NCI-H748 treated with DMSO at 0.1 percent for 48 hours (cell line): ENCODE data around the gene COA4.
"Not testable (repeated sequence)": the region's sequence is repeated elsewhere in the genome, so short reads cannot be mapped to it uniquely, and the experiment has no call there.

ENCODE experiments used
- DNase-seq: peaks from one replicate; lab custom pipeline; 2025; lab: John Stamatoyannopoulos, UW

Gene COA4

DNA sequence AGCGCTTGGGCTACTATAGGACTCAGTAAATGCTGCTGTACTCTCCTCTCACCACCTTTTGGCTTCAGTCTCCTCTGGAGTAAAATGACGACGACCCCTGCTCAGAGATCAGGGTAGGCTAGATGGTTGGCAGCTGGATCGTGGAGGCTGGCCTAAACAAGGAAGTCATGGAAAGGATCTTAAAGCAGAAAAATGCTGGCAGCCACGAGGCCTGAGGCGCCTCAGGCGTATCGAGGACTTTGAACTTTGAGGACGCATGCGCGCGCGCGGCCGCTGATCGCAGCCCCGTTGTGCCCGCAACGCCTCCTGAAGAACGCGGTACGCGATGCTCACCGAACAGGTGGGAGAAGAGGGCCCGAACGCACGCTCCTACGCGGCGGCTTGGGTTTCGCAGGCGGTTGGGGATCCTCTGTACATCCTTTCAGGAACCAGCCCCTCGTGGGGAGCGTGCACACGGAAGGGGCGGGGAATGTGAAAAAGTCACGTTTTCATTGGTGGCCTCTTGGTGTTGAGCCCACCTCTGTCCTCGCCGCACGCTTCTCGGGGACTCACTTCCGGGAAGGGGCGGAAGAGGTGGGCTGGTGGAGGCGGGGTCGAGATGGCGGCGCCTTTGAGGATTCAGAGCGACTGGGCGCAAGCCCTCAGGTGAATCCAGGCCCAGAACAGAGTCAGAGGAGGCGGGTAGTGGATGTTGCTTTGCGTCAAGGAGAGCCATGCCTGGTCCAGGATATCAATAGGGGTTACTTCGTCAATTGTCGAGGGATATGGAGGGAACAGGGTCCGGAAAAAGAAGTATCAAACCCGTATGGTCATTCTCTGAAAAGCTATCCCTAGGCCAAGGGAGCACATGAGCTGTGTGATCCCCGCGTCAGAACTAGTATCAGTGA, at the start of gene COA4, which contains the start of gene PAAF1:
COA4 (minus strand) TSS at position 423 of the 887 bp plus-strand sequence. CDS start 3,468 bp downstream, outside the sequence.
PAAF1 (plus strand) TSS at position 576 of the 887 bp plus-strand sequence; CDS start at position 599, 23 bp downstream.
- peak; percentile 96 for DNase-seq

- DNase-seq = no peak
These were observed 44.5 kb upstream of the COA4 start for GRCh38 chr11:73921180-73921579.

- no peak for DNase-seq
These were observed 39.8 kb upstream of the COA4 start for GRCh38 chr11:73916435-73916834.

DNA sequence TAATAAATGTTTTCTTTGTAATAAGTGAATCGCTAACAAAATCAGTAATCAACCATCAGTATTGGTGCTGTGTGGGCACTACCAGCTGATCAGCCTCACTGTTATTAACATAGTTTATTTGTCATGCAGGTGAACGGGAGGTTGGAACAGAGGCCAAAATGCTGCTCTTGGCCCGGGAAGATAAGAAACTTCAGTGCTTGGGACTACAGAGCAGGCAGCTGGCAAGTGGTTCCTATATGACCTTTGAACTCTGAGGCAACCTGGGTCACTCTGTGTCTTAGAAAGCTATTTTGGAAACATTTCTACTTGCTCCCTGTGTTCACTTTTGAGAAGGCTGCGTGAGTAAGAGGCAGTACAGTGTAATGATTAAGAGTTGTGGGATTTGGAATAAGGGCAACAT, 37.6 kb upstream of the COA4 start:
- DNase-seq = no peak

DNA sequence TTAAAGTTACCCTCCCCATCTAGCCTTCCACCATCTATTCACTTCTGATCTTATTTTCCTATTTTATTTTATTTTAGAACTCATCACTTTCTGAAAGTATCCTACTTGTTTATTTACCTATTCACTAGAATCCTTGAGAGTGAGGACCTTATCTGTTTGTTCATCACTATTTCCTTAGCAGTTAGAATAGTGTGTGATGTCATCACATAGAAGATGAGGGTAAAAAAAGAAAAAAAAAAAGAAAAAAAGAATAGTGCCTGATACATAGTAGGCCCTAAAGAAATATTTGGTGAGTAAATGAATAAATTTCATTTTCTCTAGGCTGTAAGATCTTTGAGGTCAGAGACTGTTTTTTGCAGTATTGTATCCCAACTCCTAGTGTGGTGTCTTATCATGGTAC, 36.8 kb upstream of the COA4 start:
- no peak for DNase-seq

GRCh38 chr11:73912026-73912425, 35.4 kb upstream of the COA4 start:
- no peak for DNase-seq

DNA sequence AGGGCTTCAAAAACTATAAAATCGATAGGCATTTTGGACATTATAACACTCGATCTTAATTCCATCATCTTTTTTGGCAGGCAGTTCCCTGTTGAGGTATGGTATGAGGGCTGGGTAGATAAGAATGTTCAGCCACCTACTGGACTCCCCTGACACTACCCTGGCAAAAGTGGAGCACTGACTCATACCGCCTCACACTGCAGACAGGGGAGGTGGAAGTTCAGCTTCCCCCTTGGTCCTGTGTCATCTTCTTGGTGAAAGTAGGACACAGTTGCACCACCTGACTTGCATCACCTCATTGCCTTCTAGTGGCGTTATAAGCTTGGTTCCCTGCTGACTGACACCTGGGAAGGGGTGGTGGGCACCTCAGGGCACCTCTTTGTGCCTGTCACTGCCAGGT, 30.5 kb upstream of the COA4 start:
- DNase-seq = no peak

- DNase-seq = no peak
These were observed 25.7 kb upstream of the COA4 start for GRCh38 chr11:73902303-73902702.

- no peak for DNase-seq
These were observed 18.2 kb upstream of the COA4 start for GRCh38 chr11:73894725-73895335.

DNA sequence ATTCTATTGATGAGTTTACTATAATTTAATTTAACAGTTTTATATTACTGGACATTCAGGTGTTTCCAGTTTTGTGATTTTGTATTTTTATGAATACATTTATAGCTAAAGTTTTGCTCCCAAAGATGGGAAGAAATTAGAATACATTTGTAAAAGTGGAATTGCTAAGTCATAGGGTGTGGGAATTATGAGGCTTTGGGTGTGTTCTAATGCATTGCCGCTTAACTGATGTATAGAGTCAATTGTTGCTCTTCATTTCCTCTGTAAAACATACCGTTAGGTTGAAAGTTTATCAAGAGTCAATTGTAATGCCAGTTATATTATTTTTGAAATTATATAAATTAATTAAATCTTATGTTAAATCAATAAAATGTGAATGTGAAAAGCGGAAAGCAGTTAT, 16.4 kb upstream of the COA4 start:
- DNase-seq = no peak

GRCh38 chr11:73889536-73889935, 12.9 kb upstream of the COA4 start:
- no peak for DNase-seq

DNA sequence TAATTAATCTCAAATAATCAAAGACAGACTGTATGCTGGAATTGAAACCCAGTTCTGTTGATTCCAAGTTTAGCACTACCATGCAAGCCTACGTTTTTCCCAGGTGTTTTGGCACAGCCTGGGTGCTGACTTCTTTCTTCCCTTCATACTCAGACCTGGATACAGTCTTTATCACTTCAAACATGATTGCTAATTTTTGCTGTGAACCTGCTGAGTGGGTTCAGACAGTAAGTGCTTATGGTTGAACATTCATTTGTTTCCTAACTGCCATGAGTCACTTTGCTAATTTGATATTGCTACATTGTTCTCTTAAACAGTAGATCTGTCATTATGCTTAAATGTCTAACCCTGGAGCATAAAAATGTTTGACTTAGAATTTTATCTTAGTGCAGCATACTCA, 12.4 kb upstream of the COA4 start:
- no peak for DNase-seq

DNA sequence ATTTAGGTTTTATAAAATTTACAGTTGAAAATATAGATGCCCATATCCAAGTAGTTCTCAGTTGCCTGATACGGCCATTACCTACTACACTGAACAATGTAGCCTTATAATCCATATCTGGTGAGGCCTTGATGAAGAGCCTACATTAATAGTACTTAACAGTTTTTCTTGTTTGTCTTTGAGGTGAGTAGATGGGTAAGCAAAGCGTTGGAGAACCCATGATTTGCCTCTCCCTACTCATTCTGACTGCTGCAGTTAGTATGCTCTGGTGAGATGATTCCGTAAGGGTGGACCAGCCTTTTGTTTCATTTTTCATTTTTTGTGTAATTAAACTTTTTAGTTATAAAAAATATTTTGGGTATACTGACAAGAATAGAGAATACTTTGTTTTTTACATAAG, 11.6 kb upstream of the COA4 start:
- no peak for DNase-seq

- no peak for DNase-seq
These were observed 7.2 kb upstream of the COA4 start for GRCh38 chr11:73883856-73884255.

DNA sequence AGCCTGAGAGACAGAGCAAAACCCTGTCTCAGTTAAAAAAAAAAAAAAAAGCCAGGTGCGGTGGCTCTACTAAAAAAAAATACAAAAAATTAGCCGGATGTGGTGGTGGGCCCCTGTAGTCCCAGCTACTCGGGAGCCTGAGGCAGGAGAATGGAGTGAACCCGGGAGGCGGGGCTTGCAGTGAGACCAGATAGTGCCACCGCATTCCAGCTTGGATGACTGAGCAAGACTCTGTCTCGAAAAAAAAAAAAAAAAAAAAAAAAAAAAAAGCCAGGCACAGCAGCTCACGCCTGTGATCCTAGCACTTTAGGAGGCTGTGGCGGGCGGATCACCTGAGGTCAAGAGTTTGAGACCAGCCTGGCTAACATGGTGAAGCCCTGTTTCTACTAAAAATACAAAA, 3.8 kb upstream of the COA4 start:
- DNase-seq = not testable (repeated sequence)

DNA sequence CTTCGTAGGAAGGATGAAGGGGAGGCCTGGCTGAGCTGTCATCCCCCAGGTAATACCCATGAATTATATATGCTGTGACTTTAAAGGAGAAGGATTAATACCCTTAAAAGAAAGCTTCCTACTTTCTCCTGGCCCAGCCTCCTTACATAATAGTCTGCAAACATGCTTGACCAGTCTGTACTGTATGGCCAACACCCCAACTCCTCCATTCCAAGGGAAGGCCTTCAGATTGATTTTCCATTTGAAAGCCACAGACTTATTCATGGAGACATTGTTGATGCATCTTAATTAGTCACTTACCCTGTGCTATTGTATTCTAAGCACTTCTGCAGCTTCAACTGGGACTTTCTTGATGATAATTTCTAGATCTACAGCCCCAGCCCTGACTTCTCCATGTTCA, 2.1 kb upstream of the COA4 start:
- DNase-seq = no peak

DNA sequence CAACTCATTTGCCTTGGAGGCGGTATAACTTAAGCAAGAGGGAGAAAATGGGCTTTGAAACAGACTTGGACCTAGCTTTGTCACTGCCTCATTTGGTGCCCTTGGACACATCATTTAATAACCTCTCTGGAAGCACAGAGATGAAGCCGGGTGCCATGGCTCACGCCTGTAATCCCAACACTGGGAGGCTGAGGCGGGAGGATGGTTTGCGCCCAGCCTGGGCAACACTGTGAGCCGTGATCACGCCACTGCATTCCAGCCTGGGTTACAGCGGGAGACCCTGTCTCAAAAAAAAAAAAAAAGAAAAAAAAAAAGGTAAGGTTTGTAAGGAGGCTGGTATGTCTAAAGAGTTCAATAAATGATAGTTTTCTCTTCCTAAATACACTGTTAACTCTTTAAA, 806 bp downstream of the COA4 start:
- no peak for DNase-seq

GRCh38 chr11:73875380-73875779, 1.3 kb downstream of the COA4 start:
- DNase-seq = no peak

- no peak for DNase-seq
These were observed 3.8 kb downstream of the COA4 start for GRCh38 chr11:73872749-73873357.

- no peak for DNase-seq
These were observed 6.4 kb downstream of the COA4 start for GRCh38 chr11:73870261-73870660.

DNA sequence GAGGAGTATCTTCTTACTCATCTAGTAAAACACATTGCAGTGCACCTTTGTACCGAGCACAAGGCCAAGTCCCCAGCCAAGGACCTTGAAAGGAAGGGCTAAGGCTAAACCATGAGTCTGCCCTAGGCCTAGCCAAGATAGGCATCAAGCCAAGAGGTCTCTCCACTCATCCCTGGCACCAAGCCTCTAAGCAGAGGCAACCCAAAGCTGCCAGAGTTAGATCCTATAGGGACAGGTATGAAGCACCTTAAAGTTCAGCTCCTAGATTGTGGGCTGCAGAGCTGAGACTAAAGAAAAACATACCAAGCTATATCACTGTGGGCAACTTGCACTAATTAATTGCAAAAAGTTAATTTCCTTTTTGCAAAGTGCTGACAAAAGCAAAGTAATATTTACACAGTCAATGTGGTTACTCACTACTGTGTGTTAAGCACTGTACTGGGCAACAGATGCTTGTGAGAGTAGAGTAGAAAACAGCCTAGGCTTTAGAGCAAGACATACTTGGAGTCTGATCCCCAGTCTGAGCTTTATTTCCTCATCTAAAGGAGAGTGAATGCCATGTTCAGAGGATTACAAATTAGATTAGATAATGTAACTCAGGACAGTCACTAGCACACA, 7.2 kb downstream of the COA4 start:
- no peak for DNase-seq

DNA sequence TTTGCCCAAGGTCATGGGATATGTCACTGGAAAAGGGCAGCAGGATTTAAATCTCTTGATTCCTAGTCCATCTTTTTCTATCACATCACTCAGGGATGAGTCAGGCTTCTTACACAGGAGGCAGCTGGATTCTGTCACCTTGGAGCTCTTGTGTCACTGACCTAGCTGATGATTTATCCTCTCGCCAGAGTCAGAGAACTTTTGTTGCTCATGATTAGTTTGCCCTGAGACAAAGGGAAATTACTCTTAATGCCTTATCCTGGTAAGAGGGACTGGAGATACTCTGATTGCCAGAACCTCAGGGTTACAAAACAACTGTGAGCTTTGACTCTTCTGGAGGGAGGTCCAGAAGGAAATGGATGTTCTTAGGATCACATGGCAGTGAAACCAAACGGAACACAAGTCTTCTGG, 10.1 kb downstream of the COA4 start:
- no peak for DNase-seq
